MM.1S (cell line): ENCODE data around the gene DDX52.
"Not testable (repeated sequence)": the region's sequence is repeated elsewhere in the genome, so short reads cannot be mapped to it uniquely, and the experiment has no call there.

Experiments
- DNase-seq: peaks from one replicate; pipeline ENCODE4 v3.0.0-alpha.2; 2015
- H2AFZ ChIP-seq: fragments of 300-600 bp; sonication (generic); 2 replicates; pipeline ENCODE4 v1.6.0; 2016; ENCODE audit warnings: antibody characterized with exemption, low read length
- H3F3A ChIP-seq: fragments of 300-600 bp; sonication (generic); 2 replicates; pipeline ENCODE4 v1.6.1; 2016; ENCODE audit warnings: mild to moderate bottlenecking, antibody characterized with exemption, low read length, moderate library complexity, mixed read lengths; ENCODE audit not compliant: insufficient read depth
- H3K27ac ChIP-seq: fragments of 300-600 bp; sonication (generic); 2 replicates; pipeline ENCODE4 v1.5.1; 2016; ENCODE audit warnings: mild to moderate bottlenecking, low read length
- H3K27me3 ChIP-seq: fragments of 300-600 bp; sonication (generic); replicated peaks from 2 replicates; pipeline ENCODE4 v1.6.0; 2016; ENCODE audit warnings: low read length; ENCODE audit not compliant: insufficient read depth
- H3K36me3 ChIP-seq: fragments of 300-600 bp; sonication (generic); replicated peaks from 2 replicates; pipeline ENCODE4 v1.6.1; 2016; ENCODE audit warnings: mild to moderate bottlenecking, low read length, mixed read lengths; ENCODE audit not compliant: insufficient read depth
- H3K4me1 ChIP-seq: fragments of 300-600 bp; sonication (generic); 2 replicates; pipeline ENCODE4 v1.6.1; 2016; ENCODE audit warnings: low read length, mixed read lengths
- H3K4me2 ChIP-seq: fragments of 300-600 bp; sonication (generic); 2 replicates; pipeline ENCODE4 v1.6.0; 2016; ENCODE audit warnings: low read depth, low read length
- H3K4me3 ChIP-seq: fragments of 300-600 bp; sonication (generic); 2 replicates; pipeline ENCODE4 v1.5.1; 2016; ENCODE audit warnings: low read length, mixed read lengths
- H3K79me2 ChIP-seq: fragments of 300-600 bp; sonication (generic); 2 replicates; pipeline ENCODE4 v1.6.1; 2016; ENCODE audit warnings: mixed run types, low read length, mixed read lengths
- H3K9ac ChIP-seq: fragments of 300-600 bp; sonication (generic); 2 replicates; pipeline ENCODE4 v1.6.1; 2016; ENCODE audit warnings: low read length, mixed read lengths
- H3K9me2 ChIP-seq: fragments of 300-600 bp; sonication (generic); replicated peaks from 2 replicates; pipeline ENCODE4 v1.6.1; 2016; ENCODE audit warnings: mild to moderate bottlenecking, low read length, mixed read lengths; ENCODE audit not compliant: insufficient read depth
- H3K9me3 ChIP-seq: fragments of 300-600 bp; sonication (generic); replicated peaks from 2 replicates; pipeline ENCODE4 v1.6.1; 2016; ENCODE audit warnings: mild to moderate bottlenecking, low read length, mixed read lengths; ENCODE audit not compliant: insufficient read depth
- H4K20me1 ChIP-seq: fragments of 300-600 bp; sonication (generic); 2 replicates; pipeline ENCODE4 v1.6.1; 2016; ENCODE audit warnings: mild to moderate bottlenecking, low read length, moderate library complexity, mixed read lengths; ENCODE audit not compliant: insufficient read depth
- EZH2 ChIP-seq: fragments of 300-600 bp; sonication (generic); optimal IDR thresholded peaks from 2 replicates; pipeline ENCODE3; 2017; ENCODE audit warnings: low read depth, mild to moderate bottlenecking, antibody characterized with exemption, low read length, mixed read lengths
- EZH2phosphoT487 ChIP-seq: fragments of 300-600 bp; sonication (generic); IDR thresholded peaks from 2 replicates; pipeline ENCODE4 v1.6.1; 2018; ENCODE audit warnings: antibody characterized with exemption, low read length
- TF ChIP-seq, protein P1 (sequence below): fragments of 300-600 bp; sonication (generic); IDR thresholded peaks from 2 replicates; pipeline ENCODE4 v1.5.1; 2016; ENCODE audit warnings: antibody characterized with exemption, low read length, mixed read lengths

DDX52 gene

DNA sequence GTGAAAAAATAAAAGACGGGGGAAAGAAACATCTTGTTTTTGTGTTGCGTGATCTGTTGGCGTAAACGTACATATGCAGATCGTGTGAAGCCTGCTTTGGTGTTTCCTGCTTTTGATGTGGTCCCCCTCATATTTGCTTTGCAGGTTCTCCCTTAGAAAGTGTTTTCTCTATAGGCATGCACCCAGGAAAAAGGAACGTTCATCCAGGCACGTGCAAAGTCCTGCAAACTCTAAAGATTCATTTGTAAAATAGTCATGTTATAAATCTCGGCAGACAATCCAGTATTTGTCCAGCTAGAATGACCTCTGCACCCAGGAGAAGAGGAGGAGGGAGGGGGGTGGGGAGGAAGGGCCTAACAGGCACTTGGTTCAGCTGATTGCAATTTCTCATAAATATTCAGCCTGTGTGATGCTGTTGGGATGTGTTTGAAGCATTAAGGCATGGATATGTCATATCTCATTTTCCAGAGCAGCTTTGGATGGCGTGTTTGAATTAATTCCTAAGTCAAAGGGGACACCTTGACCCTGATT is 40.3 kb upstream of the DDX52 start:
- Histone ChIP-seq H3K9ac (no peak overlapping the region), H3K9me2 (no peaks in the 10 kb centered on the region), H3K4me3 (no peak overlapping the region), H2AFZ (no peak overlapping the region), H3K27me3 (no peaks in the 10 kb centered on the region), H3K9me3 (no peaks in the 10 kb centered on the region), H3F3A (no peaks in the 10 kb centered on the region), H4K20me1 (no peaks in the 10 kb centered on the region), H3K36me3 (no peaks in the 10 kb centered on the region), H3K27ac (no peak overlapping the region), H3K4me1 (no peaks in the 10 kb centered on the region), H3K4me2 (no peak overlapping the region), H3K79me2 (no peaks in the 10 kb centered on the region)
- TF ChIP-seq EZH2, result no peak
- TF ChIP-seq, protein P1, sequence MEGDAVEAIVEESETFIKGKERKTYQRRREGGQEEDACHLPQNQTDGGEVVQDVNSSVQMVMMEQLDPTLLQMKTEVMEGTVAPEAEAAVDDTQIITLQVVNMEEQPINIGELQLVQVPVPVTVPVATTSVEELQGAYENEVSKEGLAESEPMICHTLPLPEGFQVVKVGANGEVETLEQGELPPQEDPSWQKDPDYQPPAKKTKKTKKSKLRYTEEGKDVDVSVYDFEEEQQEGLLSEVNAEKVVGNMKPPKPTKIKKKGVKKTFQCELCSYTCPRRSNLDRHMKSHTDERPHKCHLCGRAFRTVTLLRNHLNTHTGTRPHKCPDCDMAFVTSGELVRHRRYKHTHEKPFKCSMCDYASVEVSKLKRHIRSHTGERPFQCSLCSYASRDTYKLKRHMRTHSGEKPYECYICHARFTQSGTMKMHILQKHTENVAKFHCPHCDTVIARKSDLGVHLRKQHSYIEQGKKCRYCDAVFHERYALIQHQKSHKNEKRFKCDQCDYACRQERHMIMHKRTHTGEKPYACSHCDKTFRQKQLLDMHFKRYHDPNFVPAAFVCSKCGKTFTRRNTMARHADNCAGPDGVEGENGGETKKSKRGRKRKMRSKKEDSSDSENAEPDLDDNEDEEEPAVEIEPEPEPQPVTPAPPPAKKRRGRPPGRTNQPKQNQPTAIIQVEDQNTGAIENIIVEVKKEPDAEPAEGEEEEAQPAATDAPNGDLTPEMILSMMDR, result no peak
- TF ChIP-seq EZH2phosphoT487, result no peak
- DNase-seq, result no peak

DNA sequence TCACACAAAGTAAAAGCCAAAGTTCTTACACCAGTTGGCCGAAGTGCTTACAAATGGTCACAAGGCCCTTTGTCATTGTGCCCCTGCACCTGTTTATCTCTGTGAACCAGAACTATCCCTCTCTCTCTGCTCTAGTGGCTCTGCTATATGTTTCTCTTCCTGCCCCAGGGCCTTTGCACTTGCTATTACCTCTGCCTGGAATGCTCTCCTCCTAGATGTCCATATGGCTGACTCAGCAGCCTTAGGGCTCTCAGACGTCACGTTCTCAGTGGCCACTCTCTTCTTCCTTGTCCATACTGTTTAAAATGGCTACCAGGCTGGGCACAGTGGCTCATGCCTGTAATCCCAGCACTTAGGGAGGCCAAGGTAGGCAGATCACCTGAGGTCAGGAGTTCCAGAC is 38.8 kb upstream of the DDX52 start:
- no peak for TF ChIP-seq EZH2
- no peak for TF ChIP-seq EZH2phosphoT487
- TF ChIP-seq, protein P1, result no peak
- no peaks in the 10 kb centered on the region for H3K79me2 ChIP-seq
- H3K9ac ChIP-seq, result no peak overlapping the region
- no peak overlapping the region for H2AFZ ChIP-seq
- H3K27ac ChIP-seq, result no peak overlapping the region
- no peaks in the 10 kb centered on the region for H3K36me3 ChIP-seq
- H3K9me2 ChIP-seq, result no peaks in the 10 kb centered on the region
- H3K27me3 ChIP-seq, result no peaks in the 10 kb centered on the region
- no peaks in the 10 kb centered on the region for H4K20me1 ChIP-seq
- no peaks in the 10 kb centered on the region for H3K9me3 ChIP-seq
- no peak overlapping the region for H3K4me2 ChIP-seq
- H3K4me3 ChIP-seq, result no peak overlapping the region
- no peak for DNase-seq
- H3K4me1 ChIP-seq, result no peaks in the 10 kb centered on the region
- no peaks in the 10 kb centered on the region for H3F3A ChIP-seq

DNA sequence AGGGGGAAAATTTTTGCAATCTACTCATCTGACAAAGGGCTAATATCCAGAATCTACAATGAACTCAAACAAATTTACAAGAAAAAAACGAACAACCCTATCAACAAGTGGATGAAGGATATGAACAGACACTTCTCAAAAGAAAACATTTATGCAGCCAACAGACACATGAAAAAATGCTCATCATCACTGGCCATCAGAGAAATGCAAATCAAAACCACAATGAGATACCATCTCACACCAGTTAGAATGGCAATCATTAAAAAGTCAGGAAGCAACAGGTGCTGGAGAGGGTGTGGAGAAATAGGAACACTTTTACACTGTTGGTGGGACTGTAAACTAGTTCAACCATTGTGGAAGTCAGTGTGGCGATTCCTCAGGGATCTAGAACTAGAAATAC is 36.7 kb upstream of the DDX52 start:
- H3F3A ChIP-seq, H4K20me1 ChIP-seq, H3K27ac ChIP-seq, H3K27me3 ChIP-seq, H3K4me3 ChIP-seq, H3K36me3 ChIP-seq, H3K79me2 ChIP-seq, DNase-seq, H3K4me1 ChIP-seq, H3K9ac ChIP-seq, H2AFZ ChIP-seq, H3K9me3 ChIP-seq, H3K4me2 ChIP-seq, H3K9me2 ChIP-seq: not testable (repeated sequence)

DNA sequence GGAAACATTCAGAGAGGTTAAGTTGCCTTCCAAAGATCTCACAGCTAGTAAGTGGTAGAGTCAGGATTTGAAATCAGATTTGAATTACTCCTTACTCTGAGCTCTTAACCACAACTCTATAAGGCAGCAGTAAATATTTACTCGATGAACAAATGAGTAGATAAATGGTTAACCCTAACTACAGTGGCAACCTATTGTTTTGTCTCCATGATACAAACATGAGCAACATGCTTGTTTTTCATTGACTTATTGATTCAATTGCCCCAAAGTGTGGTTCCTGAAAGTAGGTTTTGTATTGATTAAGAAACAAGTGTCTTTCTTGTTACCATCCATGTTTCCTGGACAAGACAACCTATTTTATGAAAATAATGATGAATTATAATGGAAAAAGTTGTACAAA is 34.8 kb upstream of the DDX52 start:
- no peak overlapping the region for H2AFZ ChIP-seq
- no peaks in the 10 kb centered on the region for H4K20me1 ChIP-seq
- H3F3A ChIP-seq, result no peaks in the 10 kb centered on the region
- H3K27ac ChIP-seq, result no peak overlapping the region
- TF ChIP-seq EZH2phosphoT487, result no peak
- TF ChIP-seq, protein P1, result no peak
- no peak for TF ChIP-seq EZH2
- no peak overlapping the region for H3K4me2 ChIP-seq
- no peaks in the 10 kb centered on the region for H3K9me3 ChIP-seq
- no peak for DNase-seq
- H3K4me3 ChIP-seq, result no peak overlapping the region
- no peaks in the 10 kb centered on the region for H3K79me2 ChIP-seq
- no peaks in the 10 kb centered on the region for H3K9me2 ChIP-seq
- H3K4me1 ChIP-seq, result no peaks in the 10 kb centered on the region
- H3K36me3 ChIP-seq, result no peaks in the 10 kb centered on the region
- no peak overlapping the region for H3K9ac ChIP-seq
- no peaks in the 10 kb centered on the region for H3K27me3 ChIP-seq
